Vagina (tissue), 2 donors: ENCODE data around the gene TXNRD2.

Experiments used
- POLR2A ChIP-seq, 2 donors: fragments of 450-650 bp; IDR thresholded peaks; one replicate each; pipeline ENCODE4 v1.6.1; 2017; ENCODE audit warnings: antibody characterized with exemption in 2 of 2, mild to moderate bottlenecking in 2 of 2, moderate library complexity in 2 of 2
- TF ChIP-seq, protein P1 (sequence below), 3 experiments: fragments of 450-650 bp in 2 of 3; fragments of 200-600 bp in 1 of 3; sonication (generic) in 1 of 3; IDR thresholded peaks; one replicate each; pipeline ENCODE4 v1.5.1; 2017 to 2019; ENCODE audit warnings: antibody characterized with exemption in 3 of 3, mild to moderate bottlenecking in 2 of 3, moderate library complexity in 2 of 3

GRCh38 chr22:19961201-19961580 is 19.6 kb upstream of the TXNRD2 start:
- TF ChIP-seq, protein P1, sequence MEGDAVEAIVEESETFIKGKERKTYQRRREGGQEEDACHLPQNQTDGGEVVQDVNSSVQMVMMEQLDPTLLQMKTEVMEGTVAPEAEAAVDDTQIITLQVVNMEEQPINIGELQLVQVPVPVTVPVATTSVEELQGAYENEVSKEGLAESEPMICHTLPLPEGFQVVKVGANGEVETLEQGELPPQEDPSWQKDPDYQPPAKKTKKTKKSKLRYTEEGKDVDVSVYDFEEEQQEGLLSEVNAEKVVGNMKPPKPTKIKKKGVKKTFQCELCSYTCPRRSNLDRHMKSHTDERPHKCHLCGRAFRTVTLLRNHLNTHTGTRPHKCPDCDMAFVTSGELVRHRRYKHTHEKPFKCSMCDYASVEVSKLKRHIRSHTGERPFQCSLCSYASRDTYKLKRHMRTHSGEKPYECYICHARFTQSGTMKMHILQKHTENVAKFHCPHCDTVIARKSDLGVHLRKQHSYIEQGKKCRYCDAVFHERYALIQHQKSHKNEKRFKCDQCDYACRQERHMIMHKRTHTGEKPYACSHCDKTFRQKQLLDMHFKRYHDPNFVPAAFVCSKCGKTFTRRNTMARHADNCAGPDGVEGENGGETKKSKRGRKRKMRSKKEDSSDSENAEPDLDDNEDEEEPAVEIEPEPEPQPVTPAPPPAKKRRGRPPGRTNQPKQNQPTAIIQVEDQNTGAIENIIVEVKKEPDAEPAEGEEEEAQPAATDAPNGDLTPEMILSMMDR (IDR thresholded peaks at IDR 0.05) = no peak
- TF ChIP-seq POLR2A (IDR thresholded peaks at IDR 0.05) = no peak
